Measurements from ENCODE around the gene LONRF3. TPM values are rescaled to one million over a fixed set of nuclear protein-coding genes. Genes with fewer than 3 reads are reported as not detected.

Gene LONRF3
- total and polyA plus RNA-seq, 4 donors: 2.0 to 26.7 (median 5.8) TPM

GRCh38 chrX:119036107-119037029 is 62.0 kb downstream of the LONRF3 start (continued):
- TF ChIP-seq REST (IDR thresholded peaks at IDR 0.05) (no peak), ATF3 (IDR thresholded peaks at IDR 0.05) (no peak), GABPA (IDR thresholded peaks at IDR 0.05 in 1 of 2, conservative IDR thresholded peaks at IDR 0.05 in 1 of 2) (no peak), MAX (IDR thresholded peaks at IDR 0.05) (no peak), CTCF (IDR thresholded peaks at IDR 0.05; ENCODE audit: low read depth, low read length, missing input control) (no peak), SP1 (IDR thresholded peaks at IDR 0.05) (no peak), HNF4G (IDR thresholded peaks at IDR 0.05) (no peak), FOXA2 (IDR thresholded peaks at IDR 0.05) (no peak)

GRCh38 chrX:119040432-119040831 is 66.0 kb downstream of the LONRF3 start:
- WGBS: 88% methylated on average over 6 of the region's 6 CpGs
- Histone ChIP-seq H3K36me3 (ENCODE audit: control insufficient read depth in 4 of 4, insufficient read depth in 3 of 4, low read depth in 1 of 4, low read length in 3 of 4) (no peaks in the 10 kb centered on the region), H3K27ac (ENCODE audit: low read depth in 1 of 2, low read length in 2 of 2) (peak overlapping the region in 1 of 2 donors; percentile 50), H3K4me1 (ENCODE audit: control insufficient read depth in 4 of 4, insufficient read depth in 4 of 4, low read length in 3 of 4) (peaks cover 0 to 3% (median 0%) of the 10 kb centered on the region in 4 donors), H3K9ac (ENCODE audit: low read depth in 1 of 2, low read length in 2 of 2) (no peak overlapping the region), H3K9me3 (ENCODE audit: control insufficient read depth in 4 of 4, low read length in 3 of 4) (no peaks in the 10 kb centered on the region), H3K27me3 (ENCODE audit: control insufficient read depth in 4 of 4, insufficient read depth in 4 of 4, low read length in 3 of 4) (no peaks in the 10 kb centered on the region), H3K4me3 (ENCODE audit: low read depth in 1 of 3, low read length in 3 of 3) (no peak overlapping the region)
- DNase-seq (ENCODE audit: low spot score): no peak
- TF ChIP-seq REST (IDR thresholded peaks at IDR 0.05) (no peak), MAX (IDR thresholded peaks at IDR 0.05) (no peak), HNF4A (conservative IDR thresholded peaks at IDR 0.05) (no peak), CTCF (IDR thresholded peaks at IDR 0.05; ENCODE audit: low read depth, low read length, missing input control) (no peak), FOXA1 (IDR thresholded peaks at IDR 0.05) (no peak), YY1 (IDR thresholded peaks at IDR 0.05) (no peak), JUND (IDR thresholded peaks at IDR 0.05) (no peak)

All from liver (tissue), 9 donors.